ENCODE data around the gene HNRNPUL1. TPM values are rescaled to one million over a fixed set of nuclear protein-coding genes. Genes with fewer than 3 reads are reported as not detected.

The HNRNPUL1 gene
- total and polyA plus RNA-seq, 2 experiments from 2014 or later = 204 to 207 TPM

- no peak for TF ChIP-seq CTCF (conservative IDR thresholded peaks at IDR 0.05; ENCODE audit: low read depth in 2 of 2)
- TF ChIP-seq POLR2AphosphoS5 (IDR thresholded peaks at IDR 0.05; ENCODE audit: low read depth) = peak; percentile 79
- TF ChIP-seq JUNB (IDR thresholded peaks at IDR 0.05; ENCODE audit: unreplicated experiment) = no peak
- TF ChIP-seq, protein P1, sequence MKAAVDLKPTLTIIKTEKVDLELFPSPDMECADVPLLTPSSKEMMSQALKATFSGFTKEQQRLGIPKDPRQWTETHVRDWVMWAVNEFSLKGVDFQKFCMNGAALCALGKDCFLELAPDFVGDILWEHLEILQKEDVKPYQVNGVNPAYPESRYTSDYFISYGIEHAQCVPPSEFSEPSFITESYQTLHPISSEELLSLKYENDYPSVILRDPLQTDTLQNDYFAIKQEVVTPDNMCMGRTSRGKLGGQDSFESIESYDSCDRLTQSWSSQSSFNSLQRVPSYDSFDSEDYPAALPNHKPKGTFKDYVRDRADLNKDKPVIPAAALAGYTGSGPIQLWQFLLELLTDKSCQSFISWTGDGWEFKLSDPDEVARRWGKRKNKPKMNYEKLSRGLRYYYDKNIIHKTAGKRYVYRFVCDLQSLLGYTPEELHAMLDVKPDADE (IDR thresholded peaks at IDR 0.05) = no peak; the same call in 1 of the 2 replicates
- TF ChIP-seq REST (IDR thresholded peaks at IDR 0.05; ENCODE audit: unreplicated experiment) = no peak
- no peak for TF ChIP-seq STAT1 (IDR thresholded peaks at IDR 0.05; ENCODE audit: unreplicated experiment)
- TF ChIP-seq EZH2 (IDR thresholded peaks at IDR 0.05; ENCODE audit: low read depth, unreplicated experiment) = no peak
These were observed 46.1 kb downstream of the HNRNPUL1 start, which contains the start of gene CCDC97 (continued) for GRCh38 chr19:41310033-41310831.

DNA sequence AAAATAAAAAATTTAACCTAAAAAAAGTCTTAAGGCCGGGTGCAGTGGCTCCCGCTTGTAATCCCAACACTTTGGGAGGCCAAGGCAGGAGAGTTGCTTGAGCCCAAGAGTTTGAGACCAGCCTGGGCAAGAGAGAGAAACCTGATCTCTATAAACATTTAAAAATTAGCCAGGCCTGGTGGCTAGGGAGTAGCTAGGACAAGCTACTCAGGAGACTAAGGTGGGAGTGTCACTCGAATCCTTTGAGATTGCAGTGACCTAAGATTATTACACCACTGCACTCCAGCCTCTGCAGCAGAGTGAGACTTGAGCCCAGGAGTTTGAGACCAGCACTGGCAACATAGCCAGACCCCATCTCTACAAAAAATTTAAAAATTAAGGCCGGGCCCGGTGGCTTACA lies 46.9 kb downstream of the HNRNPUL1 start:
- Mint-ChIP-seq H3K36me3 (ENCODE audit: low read depth) (peaks cover 31% of the 10 kb centered on the region), H3K27ac (no peak overlapping the region), H3K9me3 (no peaks in the 10 kb centered on the region; the same call in 2 of the 3 replicates), H3K4me1 (peaks cover 24% of the 10 kb centered on the region), H3K4me3 (peak overlapping the region; percentile 93), H3K27me3 (ENCODE audit: insufficient read depth, low read depth, poor library complexity) (peaks cover 28% of the 10 kb centered on the region)
- ATAC-seq = no peak
- Histone ChIP-seq H3K4me1 (ENCODE audit: insufficient read depth) (peaks cover 16% of the 10 kb centered on the region), H3K9me2 (ENCODE audit: insufficient read depth) (no peaks in the 10 kb centered on the region), H3K27me3 (ENCODE audit: insufficient read depth) (no peaks in the 10 kb centered on the region), H3K36me3 (ENCODE audit: insufficient read depth) (peaks cover 14% of the 10 kb centered on the region), H4K20me1 (replicated peaks; ENCODE audit: insufficient read depth) (peaks cover 5% of the 10 kb centered on the region; the same call in 1 of the 2 replicates), H3F3A (replicated peaks; ENCODE audit: low read depth) (peaks cover 30% of the 10 kb centered on the region), H3K4me3 (peak overlapping the region; percentile 84), H3K4me2 (peak overlapping the region; percentile 86), H3K79me2 (replicated peaks; ENCODE audit: insufficient read depth) (peaks cover 21% of the 10 kb centered on the region), H2AFZ (no peak overlapping the region), H3K27ac (ENCODE audit: low read depth) (no peak overlapping the region)
- DNase-seq (ENCODE audit: low spot score) = no peak
- TF ChIP-seq NANOG (IDR thresholded peaks at IDR 0.05; ENCODE audit: borderline replicate concordance) (no peak), EZH2 (IDR thresholded peaks at IDR 0.05; ENCODE audit: low read depth, unreplicated experiment) (no peak), ZNF114 (CRISPR knock-in tag; IDR thresholded peaks at IDR 0.05) (no peak)
- TF ChIP-seq, protein P2, sequence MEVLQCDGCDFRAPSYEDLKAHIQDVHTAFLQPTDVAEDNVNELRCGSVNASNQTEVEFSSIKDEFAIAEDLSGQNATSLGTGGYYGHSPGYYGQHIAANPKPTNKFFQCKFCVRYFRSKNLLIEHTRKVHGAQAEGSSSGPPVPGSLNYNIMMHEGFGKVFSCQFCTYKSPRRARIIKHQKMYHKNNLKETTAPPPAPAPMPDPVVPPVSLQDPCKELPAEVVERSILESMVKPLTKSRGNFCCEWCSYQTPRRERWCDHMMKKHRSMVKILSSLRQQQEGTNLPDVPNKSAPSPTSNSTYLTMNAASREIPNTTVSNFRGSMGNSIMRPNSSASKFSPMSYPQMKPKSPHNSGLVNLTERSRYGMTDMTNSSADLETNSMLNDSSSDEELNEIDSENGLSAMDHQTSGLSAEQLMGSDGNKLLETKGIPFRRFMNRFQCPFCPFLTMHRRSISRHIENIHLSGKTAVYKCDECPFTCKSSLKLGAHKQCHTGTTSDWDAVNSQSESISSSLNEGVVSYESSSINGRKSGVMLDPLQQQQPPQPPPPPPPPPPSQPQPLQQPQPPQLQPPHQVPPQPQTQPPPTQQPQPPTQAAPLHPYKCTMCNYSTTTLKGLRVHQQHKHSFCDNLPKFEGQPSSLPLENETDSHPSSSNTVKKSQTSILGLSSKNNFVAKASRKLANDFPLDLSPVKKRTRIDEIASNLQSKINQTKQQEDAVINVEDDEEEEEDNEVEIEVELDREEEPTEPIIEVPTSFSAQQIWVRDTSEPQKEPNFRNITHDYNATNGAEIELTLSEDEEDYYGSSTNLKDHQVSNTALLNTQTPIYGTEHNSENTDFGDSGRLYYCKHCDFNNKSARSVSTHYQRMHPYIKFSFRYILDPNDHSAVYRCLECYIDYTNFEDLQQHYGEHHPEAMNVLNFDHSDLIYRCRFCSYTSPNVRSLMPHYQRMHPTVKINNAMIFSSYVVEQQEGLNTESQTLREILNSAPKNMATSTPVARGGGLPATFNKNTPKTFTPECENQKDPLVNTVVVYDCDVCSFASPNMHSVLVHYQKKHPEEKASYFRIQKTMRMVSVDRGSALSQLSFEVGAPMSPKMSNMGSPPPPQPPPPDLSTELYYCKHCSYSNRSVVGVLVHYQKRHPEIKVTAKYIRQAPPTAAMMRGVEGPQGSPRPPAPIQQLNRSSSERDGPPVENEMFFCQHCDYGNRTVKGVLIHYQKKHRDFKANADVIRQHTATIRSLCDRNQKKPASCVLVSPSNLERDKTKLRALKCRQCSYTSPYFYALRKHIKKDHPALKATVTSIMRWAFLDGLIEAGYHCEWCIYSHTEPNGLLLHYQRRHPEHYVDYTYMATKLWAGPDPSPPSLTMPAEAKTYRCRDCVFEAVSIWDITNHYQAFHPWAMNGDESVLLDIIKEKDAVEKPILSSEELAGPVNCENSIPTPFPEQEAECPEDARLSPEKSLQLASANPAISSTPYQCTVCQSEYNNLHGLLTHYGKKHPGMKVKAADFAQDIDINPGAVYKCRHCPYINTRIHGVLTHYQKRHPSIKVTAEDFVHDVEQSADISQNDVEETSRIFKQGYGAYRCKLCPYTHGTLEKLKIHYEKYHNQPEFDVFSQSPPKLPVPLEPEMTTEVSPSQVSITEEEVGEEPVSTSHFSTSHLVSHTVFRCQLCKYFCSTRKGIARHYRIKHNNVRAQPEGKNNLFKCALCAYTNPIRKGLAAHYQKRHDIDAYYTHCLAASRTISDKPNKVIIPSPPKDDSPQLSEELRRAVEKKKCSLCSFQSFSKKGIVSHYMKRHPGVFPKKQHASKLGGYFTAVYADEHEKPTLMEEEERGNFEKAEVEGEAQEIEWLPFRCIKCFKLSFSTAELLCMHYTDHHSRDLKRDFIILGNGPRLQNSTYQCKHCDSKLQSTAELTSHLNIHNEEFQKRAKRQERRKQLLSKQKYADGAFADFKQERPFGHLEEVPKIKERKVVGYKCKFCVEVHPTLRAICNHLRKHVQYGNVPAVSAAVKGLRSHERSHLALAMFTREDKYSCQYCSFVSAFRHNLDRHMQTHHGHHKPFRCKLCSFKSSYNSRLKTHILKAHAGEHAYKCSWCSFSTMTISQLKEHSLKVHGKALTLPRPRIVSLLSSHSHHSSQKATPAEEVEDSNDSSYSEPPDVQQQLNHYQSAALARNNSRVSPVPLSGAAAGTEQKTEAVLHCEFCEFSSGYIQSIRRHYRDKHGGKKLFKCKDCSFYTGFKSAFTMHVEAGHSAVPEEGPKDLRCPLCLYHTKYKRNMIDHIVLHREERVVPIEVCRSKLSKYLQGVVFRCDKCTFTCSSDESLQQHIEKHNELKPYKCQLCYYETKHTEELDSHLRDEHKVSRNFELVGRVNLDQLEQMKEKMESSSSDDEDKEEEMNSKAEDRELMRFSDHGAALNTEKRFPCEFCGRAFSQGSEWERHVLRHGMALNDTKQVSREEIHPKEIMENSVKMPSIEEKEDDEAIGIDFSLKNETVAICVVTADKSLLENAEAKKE (CRISPR knock-in tag; IDR thresholded peaks at IDR 0.05) = no peak
- TF ChIP-seq, protein P1 (IDR thresholded peaks at IDR 0.05) = no peak
